Body of pancreas (tissue), 4 donors: ENCODE results near the gene NHLRC1. TPM values are rescaled to one million over a fixed set of nuclear protein-coding genes. Genes with fewer than 3 reads are reported as not detected.
A peak's percentile ranks its signal among the peaks of the same experiment; 100 is the strongest.

Source experiments
- ATAC-seq: fragments of 150-250 bp; one replicate; pipeline ENCODE4 v1.9.1; 2016
- DNase-seq, 4 donors: peaks; one replicate each; pipeline ENCODE4 v3.0.0-alpha.2; 2019
- H3K27ac ChIP-seq, 4 donors: fragments of 200-600 bp; sonication (generic); 1 replicate in 3 of 4; 2 replicates in 1 of 4; pipeline versions ENCODE4 v1.5.1 to v1.6.1; 2016 to 2019; ENCODE audit warnings: mild to moderate bottlenecking in 1 of 4, mixed read lengths in 1 of 4, moderate library complexity in 1 of 4
- H3K27me3 ChIP-seq, 2 donors: fragments of 200-600 bp; sonication (generic); one replicate each; pipeline ENCODE4 v1.6.0; 2016; ENCODE audit warnings: mild to moderate bottlenecking in 1 of 2
- H3K36me3 ChIP-seq, 2 donors: fragments of 200-600 bp; sonication (generic); replicated peaks in 1 of 2; 2 replicates each; pipeline ENCODE4 v1.5.1; 2016; ENCODE audit warnings: low read depth in 2 of 2; ENCODE audit not compliant: insufficient read depth in 1 of 2
- H3K4me1 ChIP-seq: fragments of 200-600 bp; sonication (generic); one replicate; pipeline ENCODE4 v1.6.0; 2016
- H3K4me3 ChIP-seq, 2 donors: fragments of 200-600 bp; sonication (generic); 1 replicate in 1 of 2; 2 replicates in 1 of 2; pipeline ENCODE4 v1.5.1; 2016 to 2019
- H3K9me3 ChIP-seq, 3 donors: fragments of 200-600 bp; sonication (generic); 1 replicate in 2 of 3; 2 replicates in 1 of 3; pipeline ENCODE4 v1.5.1; 2016
- CTCF ChIP-seq, 7 experiments: fragments of 450-650 bp in 4 of 7; fragments of 200-600 bp in 3 of 7; sonication (generic) in 3 of 7; IDR thresholded peaks; one replicate each; pipeline ENCODE4 v1.5.1; 2016 to 2019; ENCODE audit warnings: antibody characterized with exemption in 7 of 7
- POLR2A ChIP-seq, 3 donors: fragments of 450-650 bp; IDR thresholded peaks; one replicate each; pipeline ENCODE4 v1.6.1; 2016; ENCODE audit warnings: antibody characterized with exemption in 3 of 3, mild to moderate bottlenecking in 2 of 3
- WGBS, 2 donors: methylation state at CpG; one replicate each; pipeline ENCODE4 v1.1.5; 2017; 5-methylcytosine and 5-hydroxymethylcytosine counted together
- intact Hi-C: fragments of 100-400 bp; cut with DNase I; formaldehyde crosslinking; loops from one replicate; pipeline ENCODE4 v1.15.1; 2023
- total RNA-seq, 2 donors: library from RNA; depleted of rRNA; stranded (reverse); fragments of >200 nt; gene quantifications; one replicate each; pipeline ENCODE4 v1.1.0, GENCODE V29; 2016

NHLRC1 gene
- total RNA-seq, 2 donors from 2014 or later = 1.3 to 1.8 TPM

GRCh38 chr6:18165751-18166150, 43.3 kb upstream of the NHLRC1 start:
- no peaks in the 10 kb centered on the region for H3K27me3 ChIP-seq
- H3K4me1 ChIP-seq = no peaks in the 10 kb centered on the region
- H3K9me3 ChIP-seq = no peaks in the 10 kb centered on the region
- intact Hi-C loops = no loop called here
- no peak overlapping the region for H3K4me3 ChIP-seq
- H3K36me3 ChIP-seq = peaks cover 10 to 29% of the 10 kb centered on the region in 2 donors
- 87 to 91% methylated on average over 4 of the region's 4 CpGs for WGBS, 2 donors
- H3K27ac ChIP-seq = no peak overlapping the region
- ATAC-seq (no peak), DNase-seq (no peak)
- no peak for TF ChIP-seq POLR2A (IDR thresholded peaks at IDR 0.05)
- TF ChIP-seq CTCF (IDR thresholded peaks at IDR 0.05) = no peak

- WGBS, 2 donors = 79% methylated on average over 2 of the region's 2 CpGs
- no peak for ATAC-seq
- intact Hi-C loops = no loop called here
- Histone ChIP-seq H3K9me3 (no peaks in the 10 kb centered on the region), H3K36me3 (peaks cover under 1 to 20% of the 10 kb centered on the region in 2 donors), H3K4me1 (no peaks in the 10 kb centered on the region), H3K27me3 (no peaks in the 10 kb centered on the region), H3K27ac (no peak overlapping the region), H3K4me3 (no peak overlapping the region)
- no peak for TF ChIP-seq CTCF (IDR thresholded peaks at IDR 0.05)
- TF ChIP-seq POLR2A (IDR thresholded peaks at IDR 0.05) = no peak
- DNase-seq = no peak
These were observed 39.9 kb upstream of the NHLRC1 start for GRCh38 chr6:18162401-18162800.

- H3K27ac ChIP-seq = no peak overlapping the region
- H3K9me3 ChIP-seq = no peaks in the 10 kb centered on the region
- ATAC-seq (no peak), DNase-seq (no peak)
- H3K36me3 ChIP-seq = peaks cover 0 to 20% of the 10 kb centered on the region in 2 donors
- TF ChIP-seq POLR2A (IDR thresholded peaks at IDR 0.05) (no peak), CTCF (IDR thresholded peaks at IDR 0.05) (no peak)
- intact Hi-C loops = no loop called here
- H3K27me3 ChIP-seq = no peaks in the 10 kb centered on the region
- WGBS, 2 donors = 72 to 82% methylated on average over 2 of the region's 2 CpGs
- H3K4me3 ChIP-seq = no peak overlapping the region
- peaks cover 3% of the 10 kb centered on the region for H3K4me1 ChIP-seq
These were observed 39.0 kb upstream of the NHLRC1 start for GRCh38 chr6:18161431-18161830.

GRCh38 chr6:18160911-18161310, 38.4 kb upstream of the NHLRC1 start:
- H3K4me3 ChIP-seq = no peak overlapping the region
- peaks cover 8% of the 10 kb centered on the region for H3K4me1 ChIP-seq
- intact Hi-C loops = no loop called here
- 82 to 100% methylated on average over 1 of the region's 1 CpG for WGBS, 2 donors
- no peaks in the 10 kb centered on the region for H3K9me3 ChIP-seq
- no peak for TF ChIP-seq POLR2A (IDR thresholded peaks at IDR 0.05)
- no peak for TF ChIP-seq CTCF (IDR thresholded peaks at IDR 0.05)
- H3K27me3 ChIP-seq = no peaks in the 10 kb centered on the region
- peaks cover 0 to 17% of the 10 kb centered on the region in 2 donors for H3K36me3 ChIP-seq
- H3K27ac ChIP-seq = no peak overlapping the region
- DNase-seq (no peak), ATAC-seq (no peak)

GRCh38 chr6:18155864-18156421, 33.5 kb upstream of the NHLRC1 start:
- peak in 6 of 7 experiments; percentile 21 to 53 (median 46) for TF ChIP-seq CTCF (IDR thresholded peaks at IDR 0.05)
- TF ChIP-seq POLR2A (IDR thresholded peaks at IDR 0.05) = peak in 2 of 3 donors; percentile 40 to 62
- 0% methylated on average over 13 to 26 of the region's 26 CpGs for WGBS, 2 donors
- ATAC-seq (peak; percentile 64), DNase-seq (peak; percentile 86 to 94 (median 92))
- Histone ChIP-seq H3K36me3 (peaks cover 0 to 2% of the 10 kb centered on the region in 2 donors), H3K4me3 (peak overlapping the region; percentile 57 to 83), H3K4me1 (peaks cover 29% of the 10 kb centered on the region), H3K27ac (peak overlapping the region; percentile 87 to 95 (median 92)), H3K9me3 (no peaks in the 10 kb centered on the region), H3K27me3 (no peaks in the 10 kb centered on the region)
- intact Hi-C loops = no loop called here
